ENCODE results near the gene CENPF. TPM values are rescaled to one million over a fixed set of nuclear protein-coding genes. Genes with fewer than 3 reads are reported as not detected.

The CENPF gene
- total RNA-seq, 1 experiment from 2014 or later: 135 TPM

- ChIA-PET CTCF (no interaction called here), POLR2A (no interaction called here)
- no TSS peak for BruUV-seq (replicated peaks)
- Mint-ChIP-seq H3K4me1 (ENCODE audit: insufficient read depth, unreplicated experiment) (no peaks in the 10 kb centered on the region), H3K27me3 (ENCODE audit: insufficient read depth, unreplicated experiment) (no peaks in the 10 kb centered on the region), H3K36me3 (ENCODE audit: insufficient read depth, unreplicated experiment) (no peaks in the 10 kb centered on the region), H3K4me3 (ENCODE audit: unreplicated experiment) (no peak overlapping the region), H3K9me3 (ENCODE audit: unreplicated experiment) (peaks cover 34% of the 10 kb centered on the region), H3K27ac (ENCODE audit: low read depth, unreplicated experiment) (no peak overlapping the region)
- intact Hi-C loops (cut with micrococcal nuclease): no loop called here
- TF ChIP-seq CTCF (IDR thresholded peaks at IDR 0.05; ENCODE audit: unreplicated experiment): no peak
- DNase-seq (ENCODE audit: unreplicated experiment): no peak
Observed at GRCh38 chr1:214702556-214702955, 99.6 kb downstream of the CENPF start.

- peaks cover 8% of the 10 kb centered on the region for H3K27me3 Mint-ChIP-seq (ENCODE audit: insufficient read depth, unreplicated experiment)
- peaks cover 34% of the 10 kb centered on the region for H3K9me3 Mint-ChIP-seq (ENCODE audit: unreplicated experiment)
- no peak overlapping the region for H3K27ac Mint-ChIP-seq (ENCODE audit: low read depth, unreplicated experiment)
- ChIA-PET CTCF (interaction anchor here (0.8 to 1.2 kb wide), 2 partner anchors 48 to 69 kb away, joined by 3 read pairs; no protein-coding TSS in a partner anchor), POLR2A (interaction anchor here (0.7 to 2.3 kb wide), 2 partner anchors 11 to 64 kb away, joined by 3 to 8 read pairs; no protein-coding TSS in a partner anchor)
- intact Hi-C loops (cut with micrococcal nuclease): no loop called here
- H3K4me3 Mint-ChIP-seq (ENCODE audit: unreplicated experiment): no peak overlapping the region
- BruUV-seq (replicated peaks): no TSS peak
- H3K36me3 Mint-ChIP-seq (ENCODE audit: insufficient read depth, unreplicated experiment): no peaks in the 10 kb centered on the region
- TF ChIP-seq CTCF (IDR thresholded peaks at IDR 0.05; ENCODE audit: unreplicated experiment): no peak
- DNase-seq (ENCODE audit: unreplicated experiment): no peak
- H3K4me1 Mint-ChIP-seq (ENCODE audit: insufficient read depth, unreplicated experiment): no peaks in the 10 kb centered on the region
Observed at GRCh38 chr1:214707306-214708087, 104.5 kb downstream of the CENPF start.

GRCh38 chr1:214708321-214708955, 105.4 kb downstream of the CENPF start:
- H3K27ac Mint-ChIP-seq (ENCODE audit: low read depth, unreplicated experiment): no peak overlapping the region
- no TSS peak for BruUV-seq (replicated peaks)
- POLR2A ChIA-PET: interaction anchor here (0.5 to 2.3 kb wide), 5 partner anchors 8 to 514 kb away, joined by 3 to 8 read pairs (median 3); no protein-coding TSS in a partner anchor
- intact Hi-C loops (cut with micrococcal nuclease): no loop called here
- no peaks in the 10 kb centered on the region for H3K4me1 Mint-ChIP-seq (ENCODE audit: insufficient read depth, unreplicated experiment)
- H3K9me3 Mint-ChIP-seq (ENCODE audit: unreplicated experiment): peaks cover 30% of the 10 kb centered on the region
- H3K4me3 Mint-ChIP-seq (ENCODE audit: unreplicated experiment): no peak overlapping the region
- no peak for TF ChIP-seq CTCF (IDR thresholded peaks at IDR 0.05; ENCODE audit: unreplicated experiment)
- CTCF ChIA-PET: interaction anchor here (0.7 to 1.7 kb wide), 4 partner anchors 8 to 437 kb away, joined by 3 to 7 read pairs (median 4); no protein-coding TSS in a partner anchor
- H3K27me3 Mint-ChIP-seq (ENCODE audit: insufficient read depth, unreplicated experiment): peaks cover 17% of the 10 kb centered on the region
- DNase-seq (ENCODE audit: unreplicated experiment): no peak
- H3K36me3 Mint-ChIP-seq (ENCODE audit: insufficient read depth, unreplicated experiment): no peaks in the 10 kb centered on the region

GRCh38 chr1:214709241-214709640, 106.2 kb downstream of the CENPF start:
- DNase-seq (ENCODE audit: unreplicated experiment): no peak
- peaks cover 25% of the 10 kb centered on the region for H3K27me3 Mint-ChIP-seq (ENCODE audit: insufficient read depth, unreplicated experiment)
- no TSS peak for BruUV-seq (replicated peaks)
- TF ChIP-seq CTCF (IDR thresholded peaks at IDR 0.05; ENCODE audit: unreplicated experiment): no peak
- intact Hi-C loops (cut with micrococcal nuclease): no loop called here
- H3K36me3 Mint-ChIP-seq (ENCODE audit: insufficient read depth, unreplicated experiment): no peaks in the 10 kb centered on the region
- H3K9me3 Mint-ChIP-seq (ENCODE audit: unreplicated experiment): peaks cover 22% of the 10 kb centered on the region
- CTCF ChIA-PET: interaction anchor here (0.6 to 1.7 kb wide), 6 partner anchors 9 to 436 kb away, joined by 3 to 7 read pairs (median 6); no protein-coding TSS in a partner anchor
- H3K27ac Mint-ChIP-seq (ENCODE audit: low read depth, unreplicated experiment): no peak overlapping the region
- H3K4me3 Mint-ChIP-seq (ENCODE audit: unreplicated experiment): no peak overlapping the region
- H3K4me1 Mint-ChIP-seq (ENCODE audit: insufficient read depth, unreplicated experiment): no peaks in the 10 kb centered on the region
- POLR2A ChIA-PET: interaction anchor here (1.1 to 2.3 kb wide), 3 partner anchors 9 to 35 kb away, joined by 3 to 8 read pairs (median 3); no protein-coding TSS in a partner anchor
